Caki2 (cell line): ENCODE measurements around the gene ASTN2. TPM values are rescaled to one million over a fixed set of nuclear protein-coding genes. Genes with fewer than 3 reads are reported as not detected.

Experiments used
- DNase-seq: peaks from one replicate; pipeline ENCODE4 v3.0.0-alpha.2; 2015; ENCODE audit warnings: low read depth
- in situ Hi-C: cut with HindIII; loops from 2 replicates; pipeline ENCODE4 v1.10.0; 2016; ENCODE audit warnings: low sequenced_read_pairs, low pct_unique_long_range_greater_than_20kb, mixed read lengths
- total RNA-seq: library from RNA; depleted of rRNA; stranded (reverse); fragments of >200 nt; shearing (Covaris generic); gene quantifications from 2 replicates; pipeline ENCODE4 v1.2.3, GENCODE V29; 2014; ENCODE audit warnings: low replicate concordance

ASTN2 gene
- total RNA-seq, 1 experiment from 2014 or later: 25.1 TPM

- in situ Hi-C loops: no loop called here
Observed at GRCh38 chr9:117224695-117225094, 190.2 kb downstream of the ASTN2 start.

GRCh38 chr9:117218951-117219350 is 195.9 kb downstream of the ASTN2 start:
- in situ Hi-C loops: no loop called here
- DNase-seq: no peak

More at GRCh38 chr9:117224695-117225094, 190.2 kb downstream of the ASTN2 start:
- no peak for DNase-seq

- in situ Hi-C loops: no loop called here
Observed at GRCh38 chr9:117214416-117214815, 200.4 kb downstream of the ASTN2 start.

GRCh38 chr9:117211280-117211679 is 203.6 kb downstream of the ASTN2 start:
- in situ Hi-C loops: no loop called here
- no peak for DNase-seq

More at GRCh38 chr9:117214416-117214815, 200.4 kb downstream of the ASTN2 start:
- DNase-seq: no peak

- in situ Hi-C loops: no loop called here
- DNase-seq: no peak
Observed at GRCh38 chr9:117205806-117206205, 209.1 kb downstream of the ASTN2 start.

- DNase-seq: no peak
- in situ Hi-C loops: no loop called here
Observed at GRCh38 chr9:117204971-117205370, 209.9 kb downstream of the ASTN2 start.

GRCh38 chr9:117191504-117192261 is 223.2 kb downstream of the ASTN2 start:
- in situ Hi-C loops: no loop called here
- DNase-seq: no peak

- DNase-seq: peak; percentile 14
- in situ Hi-C loops: no loop called here
Observed at GRCh38 chr9:117189121-117189520, 225.7 kb downstream of the ASTN2 start.

GRCh38 chr9:117188394-117188793 is 226.5 kb downstream of the ASTN2 start:
- no peak for DNase-seq
- in situ Hi-C loops: no loop called here

GRCh38 chr9:117187498-117187897 is 227.4 kb downstream of the ASTN2 start:
- in situ Hi-C loops: no loop called here
- no peak for DNase-seq

- in situ Hi-C loops: no loop called here
- no peak for DNase-seq
Observed at GRCh38 chr9:117184173-117184572, 230.7 kb downstream of the ASTN2 start.

- no peak for DNase-seq
- in situ Hi-C loops: no loop called here
Observed at GRCh38 chr9:117182046-117182445, 232.8 kb downstream of the ASTN2 start.

GRCh38 chr9:117180896-117181445 is 233.9 kb downstream of the ASTN2 start:
- in situ Hi-C loops: no loop called here
- DNase-seq: no peak

- in situ Hi-C loops: no loop called here
Observed at GRCh38 chr9:117178596-117179375, 236.1 kb downstream of the ASTN2 start.

GRCh38 chr9:117170567-117170966 is 244.3 kb downstream of the ASTN2 start:
- no peak for DNase-seq
- in situ Hi-C loops: no loop called here

More at GRCh38 chr9:117178596-117179375, 236.1 kb downstream of the ASTN2 start:
- DNase-seq: no peak

GRCh38 chr9:117169089-117169621 is 245.7 kb downstream of the ASTN2 start:
- DNase-seq: no peak
- in situ Hi-C loops: no loop called here

- in situ Hi-C loops: no loop called here
- no peak for DNase-seq
Observed at GRCh38 chr9:117164512-117164911, 250.3 kb downstream of the ASTN2 start.

GRCh38 chr9:117160254-117160653 is 254.6 kb downstream of the ASTN2 start:
- in situ Hi-C loops: no loop called here
- peak; percentile 6 for DNase-seq
